Measurements from ENCODE around the gene ITPA.

GRCh38 chr20:3218307-3218988 is 9.2 kb downstream of the ITPA start:
- TF ChIP-seq CBFB (CRISPR knock-in tag; IDR thresholded peaks at IDR 0.05; ENCODE audit: low read depth) = no peak
- TF ChIP-seq ATF1 (CRISPR knock-in tag; IDR thresholded peaks at IDR 0.05) = no peak
- no peak for TF ChIP-seq ZBTB21 (CRISPR knock-in tag; IDR thresholded peaks at IDR 0.05; ENCODE audit: borderline replicate concordance)
- TF ChIP-seq SMAD4 (CRISPR knock-in tag; IDR thresholded peaks at IDR 0.05) = no peak
